TTC549 (cell line): ENCODE results near the gene KCNA1.

Source experiments
- FAIRE-seq: peaks from 2 replicates; lab custom pipeline; 2012; peaks lifted over from hg19 to GRCh38; lab: Jason Lieb, UNC

The KCNA1 gene

DNA sequence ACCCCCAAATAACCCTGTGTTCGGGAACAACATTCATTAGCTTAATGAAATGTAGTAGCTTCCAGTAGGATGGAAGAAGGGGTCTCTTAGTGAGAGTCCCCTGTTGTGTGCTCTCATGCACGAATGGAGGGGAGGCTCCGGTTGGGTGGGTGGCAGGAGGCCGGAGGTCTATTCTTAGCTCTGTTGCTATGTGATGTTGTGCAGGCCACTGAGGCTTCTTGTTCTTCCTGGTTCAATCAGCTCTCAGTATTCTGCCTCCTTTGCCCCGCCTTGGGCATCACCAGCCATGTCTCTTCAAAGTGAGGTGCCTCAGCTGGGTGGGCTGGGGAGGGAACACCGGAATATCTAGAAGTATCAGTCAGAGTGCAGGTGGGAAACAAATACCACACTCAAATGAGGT lies 50.8 kb downstream of the KCNA1 start:
- FAIRE-seq: no peak

DNA sequence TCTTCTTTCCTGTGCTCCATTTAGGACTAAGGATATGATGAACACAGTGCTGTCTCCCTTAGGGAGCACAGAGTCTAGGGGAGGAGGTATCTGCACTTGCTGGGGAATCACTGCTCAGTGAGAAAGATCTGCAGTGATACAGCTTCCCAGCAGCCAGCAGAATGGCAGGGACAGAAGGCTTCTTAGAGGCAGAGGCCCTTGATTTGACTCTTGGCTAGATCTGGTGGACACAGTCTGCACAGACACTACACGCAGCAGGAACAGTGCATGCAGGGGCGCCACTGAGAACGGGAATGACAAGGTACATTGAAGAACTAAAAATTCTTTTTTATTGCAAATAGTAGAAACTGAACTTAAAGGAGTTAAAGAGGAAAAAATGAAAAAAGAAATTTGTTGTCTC lies 51.6 kb downstream of the KCNA1 start:
- FAIRE-seq: no peak

DNA sequence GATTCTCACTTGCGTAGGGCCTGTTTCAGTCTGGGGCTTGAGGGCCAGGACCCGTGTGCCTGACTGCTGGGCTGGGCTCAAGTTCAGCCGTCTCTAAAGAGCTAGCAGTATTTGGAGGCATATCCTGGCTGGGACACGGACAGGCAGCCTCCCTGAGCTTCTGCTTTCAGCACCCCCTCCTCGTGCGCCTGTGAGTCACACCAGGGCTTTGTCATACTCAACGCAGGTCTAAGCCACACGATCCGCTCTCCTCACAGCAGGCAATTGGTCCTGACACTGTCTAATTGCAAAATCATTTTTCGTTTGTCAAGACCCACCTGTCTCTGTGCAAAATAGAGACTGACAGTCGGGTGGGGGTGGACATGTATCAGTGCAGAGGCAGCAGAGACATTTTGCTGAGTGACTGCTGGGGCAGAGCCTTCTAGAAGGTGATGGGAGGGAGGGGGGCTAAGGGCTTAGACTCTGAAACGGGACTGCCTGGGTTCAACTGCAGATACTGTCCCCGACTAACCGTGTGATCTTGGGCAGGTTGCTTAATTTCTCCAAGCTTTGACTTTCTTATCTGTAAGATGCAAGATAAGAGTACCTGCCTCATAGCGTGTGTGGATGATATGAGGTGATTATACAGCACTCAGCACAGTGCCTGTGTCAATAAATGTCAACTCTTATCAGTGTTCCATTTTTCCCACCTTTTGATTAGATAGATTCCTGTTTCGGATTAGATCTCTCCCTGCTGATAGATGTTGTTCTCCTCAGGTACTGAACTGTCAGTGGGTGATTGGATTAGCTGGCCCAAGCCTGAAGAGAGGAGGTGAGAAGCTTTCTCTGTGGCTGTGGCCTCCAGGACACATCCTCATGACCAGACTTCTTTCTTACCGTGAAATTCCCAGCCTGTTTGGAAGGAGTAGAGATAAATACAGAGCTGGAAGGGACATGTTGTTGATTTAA lies 53.1 kb downstream of the KCNA1 start:
- FAIRE-seq: no peak
